Erythroblast (primary cell): ENCODE data around the gene AHRR.

Experiments used
- GATA1 ChIP-seq: IDR thresholded peaks from 2 replicates; pipeline ENCODE4 v1.6.1; 2011; ENCODE audit warnings: low read depth, mild to moderate bottlenecking, control low read depth, low read length, moderate library complexity
- POLR2A ChIP-seq: IDR thresholded peaks from 2 replicates; pipeline ENCODE4 v1.6.1; 2011; ENCODE audit warnings: mild to moderate bottlenecking, low read length

DNA sequence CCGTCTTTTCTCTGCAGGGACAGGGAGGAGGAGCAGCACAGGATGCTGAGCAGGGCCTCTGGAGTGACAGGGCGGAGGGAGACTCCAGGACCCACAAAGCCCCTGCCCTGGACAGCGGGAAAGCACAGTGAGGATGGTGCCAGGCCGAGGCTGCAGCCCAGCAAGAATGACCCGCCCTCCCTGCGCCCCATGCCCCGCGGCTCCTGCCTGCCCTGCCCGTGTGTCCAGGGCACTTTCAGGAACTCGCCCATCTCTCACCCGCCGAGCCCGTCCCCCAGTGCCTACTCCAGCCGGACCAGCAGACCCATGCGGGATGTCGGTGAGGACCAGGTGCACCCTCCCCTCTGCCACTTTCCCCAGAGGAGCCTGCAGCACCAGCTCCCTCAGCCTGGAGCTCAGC lies 112.3 kb downstream of the AHRR start:
- TF ChIP-seq POLR2A = no peak
- no peak for TF ChIP-seq GATA1
